Stimulated activated CD4-positive, alpha-beta T cell treated with anti-CD3 and anti-CD28 coated beads, Interleukin-2, amount 100 ng/mL, for 48 hours (primary cell): ENCODE data around the gene E2F1.
A peak's percentile ranks its signal among the peaks of the same experiment; 100 is the strongest.

Source experiments
- DNase-seq, 2 donors: peaks; one replicate each; pipeline ENCODE4 v3.0.0-alpha.2; 2020

The E2F1 gene

DNA sequence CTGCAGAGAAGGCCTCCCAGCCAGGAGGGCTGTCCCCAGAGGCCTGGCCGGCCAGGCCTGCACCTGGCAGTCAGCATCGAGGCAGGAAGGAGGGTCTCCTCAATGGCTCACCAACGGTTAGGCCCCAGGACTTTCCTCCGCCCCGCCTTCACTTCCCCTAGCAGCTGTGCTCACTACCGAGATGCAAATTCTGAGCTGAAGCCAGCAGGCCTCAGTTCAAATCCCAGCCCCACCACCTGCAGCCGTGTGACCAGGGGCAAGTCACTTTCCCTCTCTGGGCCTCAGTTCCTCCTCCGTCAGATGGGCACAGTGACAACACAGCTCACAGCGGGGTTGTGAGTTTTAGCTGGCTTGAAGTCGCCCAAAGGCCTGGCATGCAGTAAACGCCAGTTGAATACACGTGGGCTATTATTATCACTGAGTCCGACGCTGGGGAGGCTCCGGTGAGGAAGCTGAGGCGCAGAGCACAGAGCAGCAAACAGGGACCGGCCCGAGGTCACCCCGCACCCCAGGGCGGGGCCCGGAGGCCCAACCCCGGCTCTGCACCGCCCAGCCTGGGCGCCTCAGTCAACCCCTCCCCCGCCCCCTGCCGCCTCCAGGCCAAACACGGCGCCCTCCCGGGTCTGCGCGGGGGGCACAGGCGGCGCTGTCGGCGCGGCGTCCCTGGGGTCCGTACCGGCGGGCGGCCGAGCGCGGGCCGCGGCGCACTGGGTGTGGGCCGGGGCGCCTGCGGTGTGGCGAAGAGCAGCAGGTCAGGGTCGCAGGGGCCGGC, 671 bp downstream of the E2F1 start:
- DNase-seq = peak; percentile 59 to 66

GRCh38 chr20:33684533-33685327, 1.5 kb downstream of the E2F1 start:
- DNase-seq = no peak

DNA sequence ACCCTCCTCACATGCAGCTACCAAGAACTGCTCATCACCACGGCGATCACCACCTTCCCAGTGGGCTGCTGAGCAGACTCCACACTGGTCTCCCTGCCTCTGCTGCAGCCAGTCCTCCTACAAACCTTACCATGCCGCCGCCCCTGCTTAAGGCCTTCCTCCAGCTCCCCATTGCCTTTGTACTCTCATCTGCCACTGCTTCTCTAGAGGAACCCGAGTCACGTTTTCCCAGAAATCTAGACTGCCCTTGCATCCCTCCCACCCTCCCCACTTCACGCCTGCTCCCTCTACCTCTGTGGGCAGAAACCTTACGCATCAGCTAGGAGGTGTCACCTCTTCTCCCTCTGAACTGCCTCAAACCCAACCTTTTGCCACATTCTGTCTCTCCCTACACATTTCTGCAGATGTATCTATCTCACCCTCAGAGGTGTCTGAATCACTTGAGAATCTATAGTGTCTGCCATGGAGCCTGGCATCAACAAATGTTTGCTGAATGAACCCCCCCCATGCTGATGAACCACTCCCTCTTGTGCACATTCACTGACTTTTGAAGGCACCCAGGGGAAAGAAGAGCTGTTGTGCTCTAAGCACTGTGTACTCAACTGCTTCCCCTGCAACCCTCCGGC, 4.3 kb downstream of the E2F1 start:
- DNase-seq = no peak

DNA sequence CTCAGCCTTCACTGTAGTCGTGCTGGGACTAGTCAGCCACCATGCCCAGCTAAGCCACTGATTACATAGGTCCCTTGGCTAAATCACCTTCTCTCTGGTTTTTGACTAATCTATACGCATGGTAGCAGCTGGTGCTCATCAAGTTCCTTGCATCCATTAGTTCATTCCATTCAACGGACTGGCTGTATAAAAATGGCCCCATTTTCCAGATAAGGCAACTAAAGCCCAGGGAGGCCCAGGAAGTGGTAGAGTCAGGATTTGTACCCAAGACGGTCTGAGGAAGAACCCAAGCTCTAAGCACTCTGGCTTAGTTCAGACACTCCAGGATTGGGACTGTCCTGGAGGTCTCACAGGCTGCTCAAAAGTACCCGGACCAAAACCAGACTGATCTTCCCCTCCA, 4.9 kb downstream of the E2F1 start:
- DNase-seq = no peak

- no peak for DNase-seq
Observed at GRCh38 chr20:33680686-33681085, 5.5 kb downstream of the E2F1 start.

DNA sequence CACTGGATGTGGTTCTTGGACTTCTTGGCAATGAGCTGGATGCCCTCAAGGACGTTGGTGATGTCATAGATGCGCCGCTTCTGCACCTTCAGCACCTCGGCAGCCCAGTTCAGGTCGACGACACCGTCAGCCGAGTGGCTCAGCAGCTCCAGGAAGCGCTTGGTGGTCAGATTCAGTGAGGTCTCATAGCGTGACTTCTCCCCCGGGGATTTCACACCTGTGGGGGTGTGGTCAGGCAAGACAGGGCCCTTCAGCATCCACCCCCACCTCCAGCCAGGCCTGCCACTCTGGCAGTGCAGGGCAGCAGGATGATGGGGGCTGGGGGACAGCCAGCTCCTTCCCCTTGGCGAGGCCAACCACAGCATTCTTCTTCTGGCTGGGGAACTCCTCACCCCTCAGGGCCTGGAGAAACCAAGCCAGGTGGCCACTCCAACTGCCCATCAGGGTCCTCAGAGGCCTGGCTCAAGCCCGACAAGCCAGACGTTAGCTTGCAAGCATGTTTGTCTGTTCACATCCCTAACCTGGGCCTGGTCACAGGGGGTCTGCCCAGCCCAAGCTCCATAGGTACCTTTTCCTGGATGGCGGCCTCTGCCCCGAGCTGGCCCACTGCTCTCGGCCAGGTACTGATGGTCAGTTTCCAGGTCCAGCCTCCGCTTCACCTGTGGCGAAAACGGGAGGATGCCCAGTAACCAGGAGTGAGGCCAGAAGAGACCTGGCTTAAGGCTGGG, 6.3 kb downstream of the E2F1 start:
- peak in 1 of 2 donors; percentile 31 for DNase-seq

- DNase-seq = no peak
Observed at GRCh38 chr20:33677991-33678702, 8.0 kb downstream of the E2F1 start.

- DNase-seq = no peak
Observed at GRCh38 chr20:33676652-33677645, 9.2 kb downstream of the E2F1 start.

- no peak for DNase-seq
Observed at GRCh38 chr20:33676121-33676520, 10.1 kb downstream of the E2F1 start.

GRCh38 chr20:33675136-33675959, 10.8 kb downstream of the E2F1 start:
- no peak for DNase-seq

DNA sequence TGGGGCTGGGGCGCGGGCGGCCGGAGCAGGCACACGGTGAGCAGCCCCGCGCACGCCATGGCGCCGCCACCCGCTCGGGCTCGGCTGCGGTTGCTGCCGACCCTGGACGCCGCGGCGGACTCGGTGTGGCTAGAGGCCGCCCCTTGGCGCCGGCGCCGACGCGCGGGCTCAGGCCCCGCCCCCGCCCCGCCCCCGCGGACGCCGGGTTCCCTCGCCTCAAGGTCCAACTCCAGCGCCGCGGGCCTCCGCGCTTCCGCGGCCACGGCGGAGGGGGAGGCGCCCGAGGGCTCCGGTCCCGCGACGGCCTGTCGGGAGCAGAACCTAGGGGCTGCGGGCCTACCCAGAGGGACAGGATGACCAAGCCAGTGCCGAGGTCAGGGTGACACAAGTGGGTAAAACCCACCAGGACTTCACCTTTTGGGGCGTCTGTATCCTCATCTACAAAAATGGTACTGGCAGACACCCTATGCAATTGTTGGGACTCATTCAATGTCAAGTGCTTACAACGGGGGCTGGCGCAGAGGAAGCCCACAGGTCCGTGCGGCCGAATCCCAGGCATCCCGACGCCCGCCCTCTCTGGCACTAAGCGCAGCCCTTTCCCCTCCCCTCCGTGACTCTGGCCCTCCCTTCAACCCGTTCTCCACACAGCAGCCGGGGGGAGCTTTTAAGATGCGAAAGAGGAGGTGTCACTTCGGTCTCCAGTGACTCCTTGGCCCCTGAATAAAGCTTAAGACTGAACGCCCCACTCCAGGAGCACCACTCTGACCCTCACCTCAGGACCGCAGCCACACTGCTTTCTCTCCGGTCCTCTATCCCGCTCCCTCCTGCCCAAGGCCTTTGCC, 11.7 kb downstream of the E2F1 start, which contains the start of gene NECAB3:
NECAB3 (minus strand) TSS at position 135 of the 842 bp plus-strand sequence; CDS start at position 59, 76 bp downstream.
- DNase-seq = peak; percentile 61 to 66

DNA sequence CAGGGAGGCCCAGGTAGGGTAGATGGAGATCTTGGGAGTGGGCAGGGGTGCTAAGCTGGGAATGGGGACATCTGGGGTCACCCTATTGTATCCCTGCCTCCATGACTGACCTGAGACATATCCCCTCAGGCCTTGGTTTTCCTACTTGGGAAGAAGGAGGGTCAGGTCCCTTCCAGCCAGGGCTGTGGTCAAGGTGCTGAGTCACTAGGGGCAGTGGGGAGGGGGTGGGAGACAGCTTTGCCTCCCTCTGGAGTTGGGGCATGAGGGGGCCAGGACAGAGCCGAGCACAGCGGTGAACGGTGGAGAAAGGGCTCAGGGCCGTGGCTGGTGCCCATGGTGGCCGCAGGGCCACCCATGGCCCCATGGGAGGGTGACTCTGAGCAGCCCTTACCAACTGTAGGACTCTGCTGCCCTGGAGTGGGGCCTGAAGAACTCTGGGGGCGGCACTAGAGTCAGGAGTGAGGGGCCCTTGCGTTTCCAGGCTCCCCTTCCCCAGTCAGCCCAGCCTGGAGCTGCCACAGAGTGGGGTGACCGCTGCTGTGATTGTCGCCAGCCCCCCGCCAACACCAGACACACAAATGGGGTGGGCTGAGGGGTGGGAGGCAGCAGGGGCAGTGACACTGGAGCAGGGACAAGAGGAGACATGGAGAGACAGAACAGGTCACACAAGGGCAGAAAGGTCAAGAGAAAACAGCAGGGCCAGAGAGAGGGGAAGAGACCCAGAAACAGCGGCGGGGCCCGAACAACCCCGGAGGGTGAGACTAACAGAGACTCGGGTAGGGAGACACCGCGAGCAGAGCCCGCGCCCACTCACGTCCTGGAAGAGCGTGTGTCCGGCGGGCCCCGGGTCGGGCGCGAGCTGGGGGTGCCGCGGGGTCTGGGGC, 12.5 kb downstream of the E2F1 start:
- peak in 1 of 2 donors; percentile 27 for DNase-seq

GRCh38 chr20:33673114-33673409, 13.1 kb downstream of the E2F1 start:
- no peak for DNase-seq

DNA sequence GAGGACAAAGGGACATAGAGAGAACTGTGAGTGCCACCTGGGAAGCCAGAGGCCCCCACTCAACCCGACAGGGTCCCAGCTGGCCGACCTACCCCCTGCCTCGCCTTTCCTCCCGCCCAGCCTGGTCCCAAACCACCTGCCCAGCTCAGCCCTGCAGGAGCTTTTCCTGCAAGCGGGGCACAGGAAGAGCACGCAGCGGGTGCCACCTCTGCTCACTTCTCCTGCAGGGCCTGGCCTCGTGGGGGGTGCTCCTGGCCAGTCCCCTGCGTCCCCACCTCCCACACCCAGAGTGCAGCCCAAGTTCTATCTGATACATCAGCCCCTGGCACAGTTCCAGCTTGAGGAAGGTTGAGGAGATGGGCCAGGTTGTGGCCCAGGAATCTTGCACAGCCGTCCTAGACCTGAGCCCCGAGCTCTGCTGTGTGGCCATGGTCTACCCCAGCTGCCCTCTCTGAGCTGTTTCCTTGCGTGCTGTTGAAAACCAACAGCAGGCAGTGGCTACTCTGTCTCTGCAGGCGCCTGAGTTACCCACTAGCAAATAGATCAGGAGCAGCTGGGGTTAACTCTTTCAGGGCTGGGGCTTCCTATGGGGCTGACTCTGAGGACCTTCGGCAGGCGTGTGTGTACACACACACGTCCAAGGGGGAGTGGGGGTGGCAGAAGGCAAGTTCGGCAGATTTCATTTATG, 13.6 kb downstream of the E2F1 start:
- DNase-seq = no peak

- DNase-seq = no peak
Observed at GRCh38 chr20:33671573-33672288, 14.5 kb downstream of the E2F1 start.

DNA sequence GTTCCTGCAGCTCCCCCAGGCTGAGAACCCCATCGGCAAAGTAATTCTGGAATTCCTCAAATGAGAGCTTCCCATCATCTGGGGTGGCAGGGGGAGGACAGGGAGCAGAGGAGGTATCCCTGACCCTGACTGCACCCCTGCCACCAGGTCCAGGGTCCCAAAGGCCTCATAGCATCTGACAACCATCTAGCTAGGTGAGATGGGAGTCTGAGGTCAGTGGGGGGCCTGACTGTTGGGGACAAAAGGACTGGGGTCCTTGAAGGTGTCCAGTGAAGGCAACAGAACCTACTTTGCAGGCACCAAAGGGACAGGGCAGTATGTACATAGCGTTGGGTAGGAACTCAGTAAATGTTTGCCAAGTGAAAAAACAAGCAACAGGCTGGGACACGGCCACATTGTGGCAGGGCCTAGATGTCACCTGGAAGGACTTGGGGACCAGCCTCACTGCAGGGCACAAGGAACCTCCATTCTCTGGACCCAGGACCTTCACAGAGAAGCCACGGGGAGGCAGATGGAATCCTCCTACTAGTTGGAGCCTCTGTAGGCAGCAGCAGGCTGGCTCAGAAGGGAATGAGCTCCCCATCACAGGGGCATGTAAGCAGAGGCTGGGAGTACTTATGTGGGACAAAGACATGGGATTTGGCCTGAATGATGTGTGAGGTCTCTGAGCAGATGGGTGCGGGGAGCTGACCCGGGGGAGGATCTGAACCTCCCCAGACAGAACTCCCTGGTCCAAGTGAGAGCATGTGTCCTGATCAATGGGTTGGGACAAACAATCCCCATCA, 15.3 kb downstream of the E2F1 start:
- DNase-seq = no peak
